Activated CD4-positive, alpha-beta T cell treated with anti-CD3 and anti-CD28 coated beads for 24 hours (primary cell): ENCODE data around the gene SPATA7.

ENCODE experiments used
- DNase-seq, 2 donors: peaks; one replicate each; pipeline ENCODE4 v3.0.0-alpha.2; 2020; ENCODE audit warnings: low read depth in 2 of 2

SPATA7 gene

GRCh38 chr14:88481794-88482193 is 96.3 kb downstream of the SPATA7 start:
- no peak for DNase-seq

GRCh38 chr14:88482524-88482923 is 97.1 kb downstream of the SPATA7 start:
- no peak for DNase-seq
